IMR-90 (cell line): Measurements from ENCODE around the gene MAJIN. TPM values are rescaled to one million over a fixed set of nuclear protein-coding genes. Genes with fewer than 3 reads are reported as not detected.

Source experiments
- ATAC-seq: fragments of 200-7000 bp; cut with Tn5 transposase; 2 replicates; pipeline ENCODE4 v1.9.1; 2020; ENCODE audit warnings: low read depth, mild to moderate bottlenecking, moderate library complexity
- BruUV-seq: library from RNA; stranded (reverse); fragments of 400-500 nt; replicated peaks from 2 replicates; lab custom pipeline; 2021; lab: Mats Ljungman, UMichigan
- CTCF ChIA-PET: fragments of 300-600 bp; formaldehyde crosslinking; extraction: SDS; loops from one replicate; lab custom pipeline; 2021; ENCODE audit warnings: antibody characterized with exemption; lab: Yijun Ruan, JAX
- POLR2A ChIA-PET: fragments of 300-600 bp; sonication (Branson Sonifier 250); formaldehyde crosslinking; loops from one replicate; lab custom pipeline; 2022; ENCODE audit warnings: antibody characterized with exemption; ENCODE audit not compliant: unreplicated experiment; lab: Charles Lee
- DNase-seq: peaks from one replicate; pipeline ENCODE4 v3.0.0; 2013
- H2AFZ ChIP-seq: replicated peaks from 2 replicates; pipeline ENCODE3; 2013; ENCODE audit warnings: low read length, mild to moderate bottlenecking; ENCODE audit not compliant: poor library complexity
- H2AK5ac ChIP-seq: 2 replicates; pipeline ENCODE4 v1.6.1; 2013; ENCODE audit warnings: low read depth, low read length, inconsistent platforms
- H2AK9ac ChIP-seq: replicated peaks from 2 replicates; pipeline ENCODE3; 2013; ENCODE audit warnings: mild to moderate bottlenecking, low read depth, low read length, moderate library complexity; ENCODE audit not compliant: poor library complexity
- H2BK120ac ChIP-seq: 2 replicates; pipeline ENCODE4 v1.6.1; 2013; ENCODE audit warnings: low read depth, low read length, inconsistent platforms
- H2BK15ac ChIP-seq: 3 replicates; pipeline ENCODE4 v1.6.1; 2013; ENCODE audit warnings: low read depth, low read length, inconsistent platforms
- H2BK20ac ChIP-seq: 2 replicates; pipeline ENCODE4 v1.6.1; 2013; ENCODE audit warnings: low read depth, mild to moderate bottlenecking, inconsistent platforms, low read length, moderate library complexity
- H2BK5ac ChIP-seq: 2 replicates; pipeline ENCODE4 v1.6.1; 2013; ENCODE audit warnings: mild to moderate bottlenecking, low read depth, low read length, inconsistent platforms; ENCODE audit not compliant: poor library complexity, severe bottlenecking
- H3K14ac ChIP-seq: replicated peaks from 2 replicates; pipeline ENCODE4 v1.6.1; 2013; ENCODE audit warnings: low read depth, low read length, inconsistent platforms
- H3K18ac ChIP-seq: 2 replicates; pipeline ENCODE4 v1.6.1; 2013; ENCODE audit warnings: low read depth, low read length, control low read depth
- H3K23ac ChIP-seq: 2 replicates; pipeline ENCODE4 v1.6.1; 2013; ENCODE audit warnings: low read depth, low read length, inconsistent platforms
- H3K27ac ChIP-seq: 2 replicates; pipeline ENCODE4 v1.5.1; 2013; ENCODE audit warnings: mild to moderate bottlenecking, control low read depth, low read length; ENCODE audit not compliant: insufficient read depth
- H3K27me3 ChIP-seq: 2 replicates; pipeline ENCODE4 v1.6.1; 2013; ENCODE audit warnings: low read length; ENCODE audit not compliant: control insufficient read depth, insufficient read depth
- H3K36me3 ChIP-seq: 2 replicates; pipeline ENCODE4 v1.6.1; 2013; ENCODE audit warnings: low read length, mixed read lengths; ENCODE audit not compliant: control insufficient read depth, insufficient read depth
- H3K4ac ChIP-seq: 2 replicates; pipeline ENCODE4 v1.6.1; 2013; ENCODE audit warnings: low read depth, low read length, inconsistent platforms
- H3K4me1 ChIP-seq: 2 replicates; pipeline ENCODE4 v1.6.1; 2013; ENCODE audit warnings: low read length, mixed read lengths; ENCODE audit not compliant: control insufficient read depth, insufficient read depth
- H3K4me2 ChIP-seq: 2 replicates; pipeline ENCODE4 v1.6.1; 2013; ENCODE audit warnings: low read depth, mild to moderate bottlenecking, control low read depth, low read length, moderate library complexity
- H3K4me3 ChIP-seq: 2 replicates; pipeline ENCODE4 v1.5.1; 2013; ENCODE audit warnings: low read depth, mild to moderate bottlenecking, control low read depth, low read length, moderate library complexity; ENCODE audit not compliant: insufficient read depth
- H3K56ac ChIP-seq: 2 replicates; pipeline ENCODE4 v1.6.1; 2013; ENCODE audit warnings: low read length, inconsistent platforms; ENCODE audit not compliant: insufficient read depth; ENCODE audit errors: extremely low read depth
- H3K79me1 ChIP-seq, 2 experiments: 2 replicates each; pipeline ENCODE4 v1.6.1; 2013; ENCODE audit warnings: low read length in 2 of 2, inconsistent platforms in 1 of 2, low read depth in 1 of 2
- H3K9ac ChIP-seq: 2 replicates; pipeline ENCODE4 v1.6.1; 2013; ENCODE audit warnings: low read depth, low read length, control low read depth
- H3K9me1 ChIP-seq: 2 replicates; pipeline ENCODE4 v1.6.1; 2013; ENCODE audit warnings: low read length, inconsistent platforms; ENCODE audit not compliant: insufficient read depth
- H3K9me3 ChIP-seq: 2 replicates; pipeline ENCODE4 v1.6.1; 2013; ENCODE audit warnings: low read length; ENCODE audit not compliant: control insufficient read depth, insufficient read depth
- H4K20me1 ChIP-seq: 2 replicates; pipeline ENCODE4 v1.6.1; 2013; ENCODE audit warnings: low read length, inconsistent platforms; ENCODE audit not compliant: insufficient read depth
- H4K5ac ChIP-seq: 2 replicates; pipeline ENCODE4 v1.6.1; 2013; ENCODE audit warnings: mild to moderate bottlenecking, low read depth, low read length, control low read depth
- H4K8ac ChIP-seq, 2 experiments: 2 replicates each; pipeline ENCODE4 v1.6.1; 2013; ENCODE audit warnings: low read depth in 2 of 2, low read length in 2 of 2, control low read depth in 1 of 2, inconsistent platforms in 1 of 2
- H4K91ac ChIP-seq: 2 replicates; pipeline ENCODE4 v1.6.1; 2013; ENCODE audit warnings: low read depth, low read length, inconsistent platforms; ENCODE audit not compliant: insufficient read depth
- CHD1 ChIP-seq: IDR thresholded peaks from 2 replicates; pipeline ENCODE4 v1.6.1; 2012; ENCODE audit warnings: low read depth, low read length, improper control_type of control experiment
- FOS ChIP-seq: fragments of 150-350 bp; IDR thresholded peaks from 2 replicates; pipeline ENCODE4 v1.6.1; 2016; ENCODE audit warnings: low read depth, low read length
- MAFK ChIP-seq: IDR thresholded peaks from 2 replicates; pipeline ENCODE4 v1.6.1; 2012; ENCODE audit warnings: low read depth, low read length, improper control_type of control experiment
- MAZ ChIP-seq: IDR thresholded peaks from 2 replicates; pipeline ENCODE4 v1.6.1; 2012; ENCODE audit warnings: low read depth, mild to moderate bottlenecking, low read length, improper control_type of control experiment, moderate library complexity, borderline replicate concordance
- MXI1 ChIP-seq: IDR thresholded peaks from 2 replicates; pipeline ENCODE4 v1.6.1; 2012; ENCODE audit warnings: low read depth, mild to moderate bottlenecking, low read length, moderate library complexity, borderline replicate concordance
- NFE2L2 ChIP-seq: fragments of 150-350 bp; IDR thresholded peaks from 2 replicates; pipeline ENCODE4 v1.6.1; 2016; ENCODE audit warnings: low read depth, mild to moderate bottlenecking, low read length
- RAD21 ChIP-seq: IDR thresholded peaks from 2 replicates; pipeline ENCODE4 v1.6.1; 2012; ENCODE audit warnings: low read length, improper control_type of control experiment
- RCOR1 ChIP-seq: IDR thresholded peaks from 2 replicates; pipeline ENCODE4 v1.6.1; 2012; ENCODE audit warnings: mild to moderate bottlenecking, low read length, improper control_type of control experiment; ENCODE audit not compliant: insufficient replicate concordance
- SMC3 ChIP-seq: fragments of 150-350 bp; IDR thresholded peaks from 2 replicates; pipeline ENCODE4 v1.6.1; 2016; ENCODE audit warnings: low read depth, mild to moderate bottlenecking, antibody characterized with exemption, low read length, moderate library complexity
- WGBS, 2 experiments: methylation state at CpG; one replicate each; pipeline versions ENCODE4 v1.1.5 to v1.1.7; 2013; ENCODE audit warnings: missing lambda C conversion rate in 2 of 2; ENCODE audit not compliant: insufficient read length in 1 of 2; ENCODE audit errors: extremely low coverage in 2 of 2; 5-methylcytosine and 5-hydroxymethylcytosine counted together
- dilution Hi-C: fragments of 300-500 bp; cut with HindIII; formaldehyde crosslinking; loops from one replicate; pipeline ENCODE4 v1.14.3; 2018; ENCODE audit warnings: low sequenced_read_pairs; ENCODE audit not compliant: unreplicated experiment
- in situ Hi-C: fragments of 300-500 bp; cut with MboI; formaldehyde crosslinking; loops from 3 replicates; pipeline ENCODE4 v1.14.3; 2019; ENCODE audit warnings: low sequenced_read_pairs, inconsistent platforms, mixed read lengths
- intact Hi-C: fragments of 100-400 bp; cut with micrococcal nuclease; formaldehyde crosslinking; loops from 2 replicates; pipeline ENCODE4 v1.10.0; 2022
- polyA plus RNA-seq, 3 experiments: library from polyadenylated mRNA; depleted of rRNA; stranded (reverse); fragments of >200 nt; gene quantifications; 2 replicates each; pipeline ENCODE4 v1.2.3, GENCODE V29; 2012; ENCODE audit warnings: low replicate concordance in 1 of 3
- total RNA-seq: library from RNA; depleted of rRNA; stranded (reverse); fragments of >200 nt; gene quantifications from 2 replicates; pipeline ENCODE4 v1.2.3, GENCODE V29; 2012
- TF ChIP-seq, protein P1 (sequence below): fragments of 150-350 bp; IDR thresholded peaks from 2 replicates; pipeline ENCODE4 v1.6.1; 2017; ENCODE audit warnings: mild to moderate bottlenecking, antibody characterized with exemption, low read length, low read depth
- TF ChIP-seq, protein P2 (sequence below): fragments of 150-350 bp; IDR thresholded peaks from 2 replicates; pipeline ENCODE4 v1.6.1; 2016; ENCODE audit warnings: low read depth, mild to moderate bottlenecking, low read length, moderate library complexity, borderline replicate concordance
- TF ChIP-seq, protein P3 (sequence below): conservative IDR thresholded peaks from 2 replicates; pipeline ENCODE4 v1.5.1; 2012; ENCODE audit warnings: mild to moderate bottlenecking, low read depth, low read length, improper control_type of control experiment

MAJIN gene
- total and polyA plus RNA-seq, 2 of the 4 experiments (the other 2 are of a cell fraction) = not detected

DNA sequence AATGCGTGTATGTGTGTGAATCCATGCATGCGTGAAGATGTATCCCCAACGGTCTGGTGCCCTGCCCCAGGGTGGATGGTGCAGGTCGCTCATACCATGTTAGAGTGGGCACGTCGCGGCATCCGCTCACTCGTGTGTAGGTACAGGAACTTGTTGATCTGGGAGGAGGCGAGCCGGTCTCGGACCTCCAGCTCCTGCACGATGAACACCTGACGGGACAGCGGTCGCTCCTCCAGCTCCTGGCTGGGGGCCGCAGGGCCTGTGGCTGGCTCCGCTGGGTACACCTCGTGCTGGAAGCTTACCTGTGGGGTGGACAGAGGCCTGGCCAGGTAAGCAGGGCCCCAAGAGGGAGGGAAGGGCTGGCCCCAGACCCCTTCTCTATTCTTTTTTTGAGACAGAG is 73.4 kb downstream of the MAJIN start:
- H3K9me1 ChIP-seq = no peaks in the 10 kb centered on the region
- H3K4me2 ChIP-seq = no peak overlapping the region
- no peaks in the 10 kb centered on the region for H3K79me1 ChIP-seq
- dilution Hi-C loops (no loop called here), intact Hi-C loops (no loop called here), in situ Hi-C loops (no loop called here)
- WGBS, 2 experiments = 98% methylated on average over 11 of the region's 19 CpGs; no CpG with 5 or more reads in 1 of the 2 experiments
- no peak overlapping the region for H2BK5ac ChIP-seq
- no peak overlapping the region for H3K4me3 ChIP-seq
- H2AFZ ChIP-seq = no peak overlapping the region
- no peak overlapping the region for H3K9ac ChIP-seq
- peaks cover 4% of the 10 kb centered on the region; the same call in 1 of the 2 replicates for H4K20me1 ChIP-seq
- H3K23ac ChIP-seq = no peak overlapping the region
- no peak overlapping the region for H3K27ac ChIP-seq
- ATAC-seq (no peak), DNase-seq (no peak)
- no peaks in the 10 kb centered on the region for H3K9me3 ChIP-seq
- H3K56ac ChIP-seq = no peak overlapping the region
- no peak overlapping the region for H4K8ac ChIP-seq
- no peak overlapping the region for H2AK5ac ChIP-seq
- H2BK120ac ChIP-seq = no peak overlapping the region
- no TSS peak for BruUV-seq
- no peak overlapping the region for H4K91ac ChIP-seq
- no peak overlapping the region for H3K18ac ChIP-seq
- no peak overlapping the region for H3K4ac ChIP-seq
- TF ChIP-seq RAD21 = no peak
- TF ChIP-seq MAZ = no peak
- TF ChIP-seq NFE2L2 = no peak
- TF ChIP-seq, protein P1, sequence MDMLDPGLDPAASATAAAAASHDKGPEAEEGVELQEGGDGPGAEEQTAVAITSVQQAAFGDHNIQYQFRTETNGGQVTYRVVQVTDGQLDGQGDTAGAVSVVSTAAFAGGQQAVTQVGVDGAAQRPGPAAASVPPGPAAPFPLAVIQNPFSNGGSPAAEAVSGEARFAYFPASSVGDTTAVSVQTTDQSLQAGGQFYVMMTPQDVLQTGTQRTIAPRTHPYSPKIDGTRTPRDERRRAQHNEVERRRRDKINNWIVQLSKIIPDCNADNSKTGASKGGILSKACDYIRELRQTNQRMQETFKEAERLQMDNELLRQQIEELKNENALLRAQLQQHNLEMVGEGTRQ = no peak
- TF ChIP-seq, protein P2, sequence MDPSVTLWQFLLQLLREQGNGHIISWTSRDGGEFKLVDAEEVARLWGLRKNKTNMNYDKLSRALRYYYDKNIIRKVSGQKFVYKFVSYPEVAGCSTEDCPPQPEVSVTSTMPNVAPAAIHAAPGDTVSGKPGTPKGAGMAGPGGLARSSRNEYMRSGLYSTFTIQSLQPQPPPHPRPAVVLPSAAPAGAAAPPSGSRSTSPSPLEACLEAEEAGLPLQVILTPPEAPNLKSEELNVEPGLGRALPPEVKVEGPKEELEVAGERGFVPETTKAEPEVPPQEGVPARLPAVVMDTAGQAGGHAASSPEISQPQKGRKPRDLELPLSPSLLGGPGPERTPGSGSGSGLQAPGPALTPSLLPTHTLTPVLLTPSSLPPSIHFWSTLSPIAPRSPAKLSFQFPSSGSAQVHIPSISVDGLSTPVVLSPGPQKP = no peak
- no peak for TF ChIP-seq RCOR1
- no peak for TF ChIP-seq CHD1
- no peak for TF ChIP-seq MXI1
- no peak for TF ChIP-seq SMC3
- TF ChIP-seq, protein P3, sequence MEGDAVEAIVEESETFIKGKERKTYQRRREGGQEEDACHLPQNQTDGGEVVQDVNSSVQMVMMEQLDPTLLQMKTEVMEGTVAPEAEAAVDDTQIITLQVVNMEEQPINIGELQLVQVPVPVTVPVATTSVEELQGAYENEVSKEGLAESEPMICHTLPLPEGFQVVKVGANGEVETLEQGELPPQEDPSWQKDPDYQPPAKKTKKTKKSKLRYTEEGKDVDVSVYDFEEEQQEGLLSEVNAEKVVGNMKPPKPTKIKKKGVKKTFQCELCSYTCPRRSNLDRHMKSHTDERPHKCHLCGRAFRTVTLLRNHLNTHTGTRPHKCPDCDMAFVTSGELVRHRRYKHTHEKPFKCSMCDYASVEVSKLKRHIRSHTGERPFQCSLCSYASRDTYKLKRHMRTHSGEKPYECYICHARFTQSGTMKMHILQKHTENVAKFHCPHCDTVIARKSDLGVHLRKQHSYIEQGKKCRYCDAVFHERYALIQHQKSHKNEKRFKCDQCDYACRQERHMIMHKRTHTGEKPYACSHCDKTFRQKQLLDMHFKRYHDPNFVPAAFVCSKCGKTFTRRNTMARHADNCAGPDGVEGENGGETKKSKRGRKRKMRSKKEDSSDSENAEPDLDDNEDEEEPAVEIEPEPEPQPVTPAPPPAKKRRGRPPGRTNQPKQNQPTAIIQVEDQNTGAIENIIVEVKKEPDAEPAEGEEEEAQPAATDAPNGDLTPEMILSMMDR = no peak
- no peak for TF ChIP-seq MAFK
- TF ChIP-seq FOS = no peak
- no peak overlapping the region for H2BK15ac ChIP-seq
- H3K36me3 ChIP-seq = peaks cover 58% of the 10 kb centered on the region
- H3K27me3 ChIP-seq = no peaks in the 10 kb centered on the region
- H3K4me1 ChIP-seq = no peaks in the 10 kb centered on the region
- no peak overlapping the region for H4K5ac ChIP-seq
- ChIA-PET CTCF (no interaction called here), POLR2A (no interaction called here)
- no peak overlapping the region for H3K14ac ChIP-seq
- H2BK20ac ChIP-seq = no peak overlapping the region
- peak overlapping the region; percentile 8 for H2AK9ac ChIP-seq
